HG03460 (cell line): ENCODE measurements around the gene GPATCH8.

ENCODE experiments used
- ATAC-seq: cut with Tn5 transposase; IDR thresholded peaks from one replicate; pipeline ENCODE4 v1.9.1; 2021; ENCODE audit not compliant: unreplicated experiment

The GPATCH8 gene

GRCh38 chr17:44359006-44359405 is 144.2 kb downstream of the GPATCH8 start:
- ATAC-seq: no peak

- ATAC-seq: no peak
Measured at GRCh38 chr17:44358066-44358465, 145.1 kb downstream of the GPATCH8 start.

GRCh38 chr17:44356241-44356640 is 147.0 kb downstream of the GPATCH8 start:
- ATAC-seq: no peak

- ATAC-seq: no peak
Measured at GRCh38 chr17:44355642-44356099, 147.5 kb downstream of the GPATCH8 start.

GRCh38 chr17:44354582-44355561 is 148.3 kb downstream of the GPATCH8 start:
- ATAC-seq: no peak

GRCh38 chr17:44353672-44354331 is 149.4 kb downstream of the GPATCH8 start:
- no peak for ATAC-seq

GRCh38 chr17:44352828-44353671 is 150.2 kb downstream of the GPATCH8 start:
- no peak for ATAC-seq

- ATAC-seq: no peak
Measured at GRCh38 chr17:44351961-44352827, 151.0 kb downstream of the GPATCH8 start.

GRCh38 chr17:44351464-44351863 is 151.7 kb downstream of the GPATCH8 start:
- no peak for ATAC-seq

GRCh38 chr17:44350733-44351226 is 152.4 kb downstream of the GPATCH8 start:
- ATAC-seq: no peak

- ATAC-seq: no peak
Measured at GRCh38 chr17:44349553-44350070, 153.6 kb downstream of the GPATCH8 start.

- ATAC-seq: no peak
Measured at GRCh38 chr17:44348988-44349364, 154.2 kb downstream of the GPATCH8 start.

GRCh38 chr17:44348234-44348987 is 154.8 kb downstream of the GPATCH8 start:
- ATAC-seq: peak; percentile 35
